HG03095 (cell line): ENCODE results near the gene PLXNA2.

Experiments
- ATAC-seq: cut with Tn5 transposase; IDR thresholded peaks from one replicate; pipeline ENCODE4 v1.9.1; 2021; ENCODE audit warnings: moderate library complexity; ENCODE audit not compliant: unreplicated experiment

The PLXNA2 gene

DNA sequence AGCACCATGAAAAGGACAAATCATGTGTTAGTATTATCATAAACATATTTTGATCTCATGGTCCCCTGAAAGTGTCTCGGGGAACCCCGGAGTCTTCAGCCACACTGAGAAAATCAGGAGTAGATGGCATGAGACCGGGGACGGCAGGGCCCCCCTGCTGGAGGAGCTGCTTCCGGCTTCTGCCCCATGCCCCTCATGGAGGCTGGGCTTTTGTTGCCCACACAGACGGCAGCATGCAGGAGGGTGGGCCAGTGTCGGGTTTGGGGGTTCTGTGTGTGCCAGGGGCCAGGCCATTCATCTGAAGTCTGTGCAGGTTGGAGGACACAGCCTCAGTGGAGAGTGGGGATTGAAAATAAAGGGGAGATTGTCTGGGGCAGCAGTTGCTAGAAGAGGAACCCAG lies 258.2 kb downstream of the PLXNA2 start:
- ATAC-seq, result no peak

GRCh38 chr1:207984831-207985572 lies 259.2 kb downstream of the PLXNA2 start:
- no peak for ATAC-seq

DNA sequence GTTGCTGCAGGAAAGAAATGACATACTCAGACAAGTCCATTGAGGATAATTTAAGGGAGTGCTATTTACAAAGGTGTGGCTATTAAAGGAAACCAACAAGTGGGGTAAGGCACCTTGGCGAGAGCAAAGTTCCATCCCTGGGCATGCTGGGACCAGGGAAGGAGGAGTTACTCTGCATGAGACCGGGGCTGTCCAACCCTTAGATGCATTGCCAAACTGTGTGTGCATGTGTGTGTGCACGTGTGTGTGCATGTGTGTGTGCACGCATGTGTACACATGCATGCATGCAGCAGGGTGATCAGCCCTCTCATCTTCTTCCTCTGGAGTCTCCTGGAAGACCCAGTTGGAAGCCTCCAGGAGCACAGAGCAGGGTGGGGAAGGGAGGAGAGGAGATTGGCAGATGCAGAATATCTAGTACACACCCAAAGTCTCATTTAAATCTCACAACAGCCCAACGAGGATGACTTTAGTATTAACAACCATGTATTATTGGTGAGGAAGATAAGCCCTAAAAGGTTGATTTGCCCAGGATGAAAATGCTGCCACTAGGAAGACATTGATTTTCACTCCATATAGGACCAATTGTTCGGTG lies 261.0 kb downstream of the PLXNA2 start:
- ATAC-seq, result no peak

- ATAC-seq, result no peak
Measured at GRCh38 chr1:207981976-207982375, 262.2 kb downstream of the PLXNA2 start.

- no peak for ATAC-seq
Measured at GRCh38 chr1:207978441-207978840, 265.7 kb downstream of the PLXNA2 start.

DNA sequence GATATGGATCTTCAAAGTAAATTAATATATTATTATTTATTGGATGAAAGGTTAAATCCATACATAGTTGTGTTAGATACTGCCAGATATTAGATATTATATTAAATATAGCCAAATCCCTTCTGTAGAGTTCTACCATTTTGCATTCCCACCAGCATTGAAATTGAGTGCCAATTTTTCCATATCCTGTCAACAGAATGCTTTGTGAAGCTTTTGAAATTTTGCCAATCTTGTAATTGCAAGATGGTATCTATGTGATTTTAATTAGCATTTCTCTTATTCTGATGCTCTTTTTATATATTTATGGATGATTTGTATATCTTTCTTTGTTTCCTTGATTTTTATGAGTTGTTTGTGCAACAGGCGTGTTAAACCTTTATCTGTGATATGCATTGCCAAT lies 266.3 kb downstream of the PLXNA2 start:
- no peak for ATAC-seq

DNA sequence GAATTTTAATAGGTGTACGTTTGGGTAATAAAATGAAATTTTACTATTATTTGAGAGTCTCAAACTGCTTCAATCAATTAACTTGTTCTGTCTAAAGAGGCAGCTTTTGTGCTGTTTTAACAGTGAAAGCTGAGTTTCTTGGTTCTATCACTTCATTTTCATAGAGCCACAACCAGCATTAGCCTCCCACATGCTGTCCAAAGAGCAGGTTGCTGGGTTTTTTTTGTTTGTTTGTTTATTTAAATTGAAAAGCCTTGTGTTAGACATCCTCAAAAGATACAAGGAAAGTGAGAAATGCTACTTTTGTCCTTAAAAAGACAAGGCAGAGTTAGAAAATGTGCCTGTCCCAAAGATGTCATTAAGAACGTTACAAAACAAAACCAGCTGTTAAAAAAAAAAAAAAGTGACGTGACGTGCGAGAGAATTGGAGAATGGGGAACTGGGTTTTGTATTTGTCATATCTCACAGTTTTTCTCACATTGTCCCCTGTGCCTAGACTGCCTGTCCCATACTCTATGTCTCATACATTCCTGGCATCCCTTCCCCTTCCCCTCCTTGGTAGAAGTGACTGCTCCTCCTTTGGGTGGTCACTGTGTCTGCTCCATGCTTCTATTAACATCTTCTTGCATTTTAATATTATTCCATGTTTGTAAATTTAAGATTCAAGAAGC lies 270.2 kb downstream of the PLXNA2 start:
- ATAC-seq, result no peak

- no peak for ATAC-seq
Measured at GRCh38 chr1:207972337-207972736, 271.8 kb downstream of the PLXNA2 start.
